Thyroid gland (tissue), 4 donors: Measurements from ENCODE around the gene PIGS.

Experiments used
- POLR2A ChIP-seq, 2 donors: fragments of 450-650 bp; IDR thresholded peaks; one replicate each; pipeline ENCODE4 v1.6.1; 2017; ENCODE audit warnings: antibody characterized with exemption in 2 of 2, mild to moderate bottlenecking in 2 of 2, moderate library complexity in 1 of 2
- TF ChIP-seq, protein P1 (sequence below), 6 experiments: fragments of 200-600 bp in 3 of 6; fragments of 450-650 bp in 3 of 6; sonication (generic) in 3 of 6; IDR thresholded peaks; one replicate each; pipeline ENCODE4 v1.5.1; 2016 to 2019; ENCODE audit warnings: antibody characterized with exemption in 6 of 6, mild to moderate bottlenecking in 2 of 6, inconsistent platforms in 1 of 6, moderate library complexity in 1 of 6

DNA sequence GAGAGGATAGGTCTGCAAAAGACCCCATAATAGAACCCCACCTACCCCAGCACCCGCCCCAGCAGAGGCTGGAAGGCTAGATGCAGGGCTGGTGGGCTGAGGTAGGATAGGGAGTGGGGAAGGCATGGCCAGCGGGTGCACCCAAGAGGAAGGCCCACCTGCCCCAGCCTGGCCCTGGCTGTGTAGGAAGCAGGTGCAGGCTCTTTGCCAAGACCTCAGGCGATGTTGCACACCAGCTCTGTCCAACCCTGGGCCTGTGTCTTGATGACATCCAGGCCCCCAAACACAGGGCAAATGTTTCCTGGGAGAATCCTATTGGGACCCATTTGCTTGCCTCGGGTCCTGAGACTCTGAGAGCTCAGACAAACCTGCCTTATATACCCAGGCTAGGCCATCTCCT, 31.1 kb downstream of the PIGS start:
- TF ChIP-seq, protein P1, sequence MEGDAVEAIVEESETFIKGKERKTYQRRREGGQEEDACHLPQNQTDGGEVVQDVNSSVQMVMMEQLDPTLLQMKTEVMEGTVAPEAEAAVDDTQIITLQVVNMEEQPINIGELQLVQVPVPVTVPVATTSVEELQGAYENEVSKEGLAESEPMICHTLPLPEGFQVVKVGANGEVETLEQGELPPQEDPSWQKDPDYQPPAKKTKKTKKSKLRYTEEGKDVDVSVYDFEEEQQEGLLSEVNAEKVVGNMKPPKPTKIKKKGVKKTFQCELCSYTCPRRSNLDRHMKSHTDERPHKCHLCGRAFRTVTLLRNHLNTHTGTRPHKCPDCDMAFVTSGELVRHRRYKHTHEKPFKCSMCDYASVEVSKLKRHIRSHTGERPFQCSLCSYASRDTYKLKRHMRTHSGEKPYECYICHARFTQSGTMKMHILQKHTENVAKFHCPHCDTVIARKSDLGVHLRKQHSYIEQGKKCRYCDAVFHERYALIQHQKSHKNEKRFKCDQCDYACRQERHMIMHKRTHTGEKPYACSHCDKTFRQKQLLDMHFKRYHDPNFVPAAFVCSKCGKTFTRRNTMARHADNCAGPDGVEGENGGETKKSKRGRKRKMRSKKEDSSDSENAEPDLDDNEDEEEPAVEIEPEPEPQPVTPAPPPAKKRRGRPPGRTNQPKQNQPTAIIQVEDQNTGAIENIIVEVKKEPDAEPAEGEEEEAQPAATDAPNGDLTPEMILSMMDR (IDR thresholded peaks at IDR 0.05), result no peak
- no peak for TF ChIP-seq POLR2A (IDR thresholded peaks at IDR 0.05)
